ENCODE data around the gene APBA2.

DNA sequence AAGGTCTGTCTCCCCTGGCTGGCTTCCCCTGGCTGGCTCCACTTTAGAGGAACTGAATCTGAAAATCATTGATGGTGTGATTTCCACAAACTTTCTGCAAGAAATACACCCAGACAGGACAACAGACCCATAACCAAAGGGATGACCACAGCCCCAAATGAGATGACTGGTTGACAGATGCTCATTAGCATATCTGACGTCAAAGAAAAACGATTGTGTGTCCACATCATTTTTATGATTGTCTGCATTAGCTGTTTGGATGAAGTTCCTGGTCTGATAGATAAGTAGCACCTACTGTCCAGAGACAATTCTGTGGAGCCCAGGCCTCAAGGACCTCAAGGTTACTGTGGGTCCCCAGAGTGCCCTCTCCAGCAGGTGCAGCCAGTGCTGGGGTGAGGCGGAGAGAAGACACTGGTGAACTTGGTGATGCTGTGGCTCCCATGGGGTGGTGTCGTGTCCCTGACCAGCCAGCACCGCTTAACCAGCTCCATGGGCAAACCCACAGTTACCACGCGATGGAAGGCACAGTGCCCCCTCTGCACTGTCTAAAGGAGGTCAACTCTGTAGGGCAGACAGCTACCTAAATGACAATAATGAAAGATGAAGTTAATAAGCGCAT, 256.5 kb downstream of the APBA2 start:
- TF ChIP-seq, protein P1, sequence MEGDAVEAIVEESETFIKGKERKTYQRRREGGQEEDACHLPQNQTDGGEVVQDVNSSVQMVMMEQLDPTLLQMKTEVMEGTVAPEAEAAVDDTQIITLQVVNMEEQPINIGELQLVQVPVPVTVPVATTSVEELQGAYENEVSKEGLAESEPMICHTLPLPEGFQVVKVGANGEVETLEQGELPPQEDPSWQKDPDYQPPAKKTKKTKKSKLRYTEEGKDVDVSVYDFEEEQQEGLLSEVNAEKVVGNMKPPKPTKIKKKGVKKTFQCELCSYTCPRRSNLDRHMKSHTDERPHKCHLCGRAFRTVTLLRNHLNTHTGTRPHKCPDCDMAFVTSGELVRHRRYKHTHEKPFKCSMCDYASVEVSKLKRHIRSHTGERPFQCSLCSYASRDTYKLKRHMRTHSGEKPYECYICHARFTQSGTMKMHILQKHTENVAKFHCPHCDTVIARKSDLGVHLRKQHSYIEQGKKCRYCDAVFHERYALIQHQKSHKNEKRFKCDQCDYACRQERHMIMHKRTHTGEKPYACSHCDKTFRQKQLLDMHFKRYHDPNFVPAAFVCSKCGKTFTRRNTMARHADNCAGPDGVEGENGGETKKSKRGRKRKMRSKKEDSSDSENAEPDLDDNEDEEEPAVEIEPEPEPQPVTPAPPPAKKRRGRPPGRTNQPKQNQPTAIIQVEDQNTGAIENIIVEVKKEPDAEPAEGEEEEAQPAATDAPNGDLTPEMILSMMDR (IDR thresholded peaks at IDR 0.05), result no peak
- TF ChIP-seq POLR2AphosphoS5 (IDR thresholded peaks at IDR 0.05) (no peak), POLR2A (IDR thresholded peaks at IDR 0.05) (no peak)
